Neural progenitor cell (in vitro differentiated cells): ENCODE results near the gene JAZF1.

ENCODE experiments used
- EZH2 ChIP-seq: fragments of 200-600 bp; sonication (generic); IDR thresholded peaks from 2 replicates; pipeline ENCODE4 v1.6.1; 2017; ENCODE audit warnings: antibody characterized with exemption, mild to moderate bottlenecking, moderate library complexity
- TF ChIP-seq, protein P1 (sequence below): fragments of 200-600 bp; sonication (generic); IDR thresholded peaks from 2 replicates; pipeline ENCODE4 v1.5.1; 2017; ENCODE audit warnings: antibody characterized with exemption, mild to moderate bottlenecking

DNA sequence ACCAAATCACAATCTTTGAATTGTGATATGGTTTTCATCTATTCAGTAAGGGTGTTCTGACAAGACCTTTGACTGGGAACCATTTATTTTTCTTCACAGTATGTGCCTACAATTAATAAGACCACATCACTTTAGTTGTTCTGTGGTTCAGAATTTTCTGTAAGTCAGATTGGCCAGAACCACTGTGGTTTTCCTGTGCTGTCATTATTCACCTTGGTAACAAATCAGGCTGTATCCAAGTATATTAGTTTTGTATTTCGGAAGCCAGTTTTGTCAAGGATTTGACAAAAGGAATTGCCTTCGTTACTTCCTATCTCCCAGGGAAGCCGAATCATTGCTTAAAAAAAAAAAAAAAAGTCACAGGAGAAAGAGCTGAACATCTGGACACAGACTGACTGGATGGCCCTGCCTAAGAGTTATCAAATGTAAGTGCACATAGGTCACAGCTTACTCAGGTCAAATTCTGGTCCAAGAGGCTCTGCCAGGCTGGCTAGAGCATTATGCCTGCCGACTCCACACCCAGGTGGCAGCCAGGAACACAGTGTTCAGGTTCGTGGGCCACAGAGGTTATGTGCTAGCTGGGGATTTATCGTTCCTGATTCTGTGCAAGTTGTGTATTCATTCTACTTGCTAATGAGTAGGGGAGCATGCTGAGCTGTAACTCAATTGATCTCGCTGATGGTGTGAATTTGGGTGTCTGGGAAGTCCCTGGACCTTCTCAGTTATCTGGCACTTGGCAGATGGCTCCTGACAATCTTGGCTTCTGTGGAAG lies 175.3 kb downstream of the JAZF1 start:
- no peak for TF ChIP-seq EZH2
- TF ChIP-seq, protein P1, sequence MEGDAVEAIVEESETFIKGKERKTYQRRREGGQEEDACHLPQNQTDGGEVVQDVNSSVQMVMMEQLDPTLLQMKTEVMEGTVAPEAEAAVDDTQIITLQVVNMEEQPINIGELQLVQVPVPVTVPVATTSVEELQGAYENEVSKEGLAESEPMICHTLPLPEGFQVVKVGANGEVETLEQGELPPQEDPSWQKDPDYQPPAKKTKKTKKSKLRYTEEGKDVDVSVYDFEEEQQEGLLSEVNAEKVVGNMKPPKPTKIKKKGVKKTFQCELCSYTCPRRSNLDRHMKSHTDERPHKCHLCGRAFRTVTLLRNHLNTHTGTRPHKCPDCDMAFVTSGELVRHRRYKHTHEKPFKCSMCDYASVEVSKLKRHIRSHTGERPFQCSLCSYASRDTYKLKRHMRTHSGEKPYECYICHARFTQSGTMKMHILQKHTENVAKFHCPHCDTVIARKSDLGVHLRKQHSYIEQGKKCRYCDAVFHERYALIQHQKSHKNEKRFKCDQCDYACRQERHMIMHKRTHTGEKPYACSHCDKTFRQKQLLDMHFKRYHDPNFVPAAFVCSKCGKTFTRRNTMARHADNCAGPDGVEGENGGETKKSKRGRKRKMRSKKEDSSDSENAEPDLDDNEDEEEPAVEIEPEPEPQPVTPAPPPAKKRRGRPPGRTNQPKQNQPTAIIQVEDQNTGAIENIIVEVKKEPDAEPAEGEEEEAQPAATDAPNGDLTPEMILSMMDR = no peak
